NCI-H2196 treated with DMSO at 0.1 percent for 48 hours (cell line): ENCODE results near the gene NLRP5.
A peak's percentile ranks its signal among the peaks of the same experiment; 100 is the strongest.
"Not testable (repeated sequence)": the region's sequence is repeated elsewhere in the genome, so short reads cannot be mapped to it uniquely, and the experiment has no call there.

ENCODE experiments used
- DNase-seq: peaks from one replicate; lab custom pipeline; 2025; ENCODE audit not compliant: unreplicated experiment; lab: John Stamatoyannopoulos, UW

Gene NLRP5

GRCh38 chr19:56098237-56098636 lies 111.7 kb downstream of the NLRP5 start:
- not testable (repeated sequence) for DNase-seq

- no peak for DNase-seq
Measured at GRCh38 chr19:56098731-56099568, 112.4 kb downstream of the NLRP5 start.

- no peak for DNase-seq
Measured at GRCh38 chr19:56099638-56100539, 113.3 kb downstream of the NLRP5 start.

GRCh38 chr19:56101095-56101494 lies 114.5 kb downstream of the NLRP5 start:
- no peak for DNase-seq

GRCh38 chr19:56101746-56102535 lies 115.4 kb downstream of the NLRP5 start:
- no peak for DNase-seq

- DNase-seq = no peak
Measured at GRCh38 chr19:56103027-56103614, 116.5 kb downstream of the NLRP5 start.

GRCh38 chr19:56104423-56104822 lies 117.8 kb downstream of the NLRP5 start:
- DNase-seq = no peak

- peak; percentile 81 for DNase-seq
Measured at GRCh38 chr19:56105090-56105701, 118.6 kb downstream of the NLRP5 start.

GRCh38 chr19:56105831-56106396 lies 119.3 kb downstream of the NLRP5 start:
- not testable (repeated sequence) for DNase-seq

GRCh38 chr19:56106397-56106849 lies 119.8 kb downstream of the NLRP5 start:
- no peak for DNase-seq

GRCh38 chr19:56106993-56107392 lies 120.4 kb downstream of the NLRP5 start:
- DNase-seq = no peak

- DNase-seq = no peak
Measured at GRCh38 chr19:56107626-56108351, 121.2 kb downstream of the NLRP5 start.

GRCh38 chr19:56108447-56109195 lies 122.0 kb downstream of the NLRP5 start:
- no peak for DNase-seq

- DNase-seq = no peak
Measured at GRCh38 chr19:56109226-56109625, 122.7 kb downstream of the NLRP5 start.

- peak; percentile 84 for DNase-seq
Measured at GRCh38 chr19:56110515-56111448, 124.2 kb downstream of the NLRP5 start.
